GM18520 (cell line): ENCODE data around the gene CCDC6.
"Not testable (repeated sequence)": the region's sequence is repeated elsewhere in the genome, so short reads cannot be mapped to it uniquely, and the experiment has no call there.

Experiments used
- ATAC-seq: cut with Tn5 transposase; IDR thresholded peaks from one replicate; pipeline ENCODE4 v1.9.1; 2021; ENCODE audit not compliant: unreplicated experiment

The CCDC6 gene

DNA sequence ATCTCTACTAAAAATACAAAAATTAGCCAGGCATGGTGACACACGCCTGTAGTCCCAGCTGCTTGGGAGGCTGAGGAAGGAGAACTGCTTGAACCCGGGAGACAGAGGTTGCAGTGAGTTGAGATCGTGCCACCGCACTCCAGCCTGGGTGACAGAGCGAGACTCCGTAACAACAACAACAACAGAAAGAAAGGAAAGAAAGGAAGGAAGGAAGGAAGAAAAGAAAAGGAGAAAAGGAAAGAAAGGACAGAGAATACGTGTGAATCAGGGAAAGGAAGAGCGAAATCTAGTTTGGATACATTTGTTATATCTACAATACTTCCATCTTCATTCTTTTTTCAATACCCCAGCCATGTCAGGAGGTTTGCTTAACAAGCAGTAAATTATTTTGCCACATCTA lies 21.5 kb downstream of the CCDC6 start:
- not testable (repeated sequence) for ATAC-seq

DNA sequence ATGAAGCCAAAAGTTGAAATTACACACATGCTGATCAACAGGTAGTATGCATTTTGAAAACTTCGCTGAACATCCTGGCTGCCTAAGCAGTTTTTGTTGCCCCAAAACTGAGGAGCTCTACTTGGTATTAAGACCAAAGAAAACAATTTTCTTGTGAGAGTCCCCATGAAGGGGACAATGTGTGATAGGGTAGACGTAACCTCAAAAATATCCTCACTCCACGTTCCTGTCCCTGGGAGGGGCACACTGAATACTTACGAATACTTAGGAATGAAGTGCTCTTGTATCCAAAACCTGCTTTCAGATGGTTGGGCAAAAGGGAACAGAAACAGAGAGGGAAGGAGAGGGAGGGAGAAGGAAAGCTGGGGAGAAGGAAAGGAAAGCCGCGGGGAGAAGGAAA lies 24.7 kb downstream of the CCDC6 start:
- no peak for ATAC-seq

DNA sequence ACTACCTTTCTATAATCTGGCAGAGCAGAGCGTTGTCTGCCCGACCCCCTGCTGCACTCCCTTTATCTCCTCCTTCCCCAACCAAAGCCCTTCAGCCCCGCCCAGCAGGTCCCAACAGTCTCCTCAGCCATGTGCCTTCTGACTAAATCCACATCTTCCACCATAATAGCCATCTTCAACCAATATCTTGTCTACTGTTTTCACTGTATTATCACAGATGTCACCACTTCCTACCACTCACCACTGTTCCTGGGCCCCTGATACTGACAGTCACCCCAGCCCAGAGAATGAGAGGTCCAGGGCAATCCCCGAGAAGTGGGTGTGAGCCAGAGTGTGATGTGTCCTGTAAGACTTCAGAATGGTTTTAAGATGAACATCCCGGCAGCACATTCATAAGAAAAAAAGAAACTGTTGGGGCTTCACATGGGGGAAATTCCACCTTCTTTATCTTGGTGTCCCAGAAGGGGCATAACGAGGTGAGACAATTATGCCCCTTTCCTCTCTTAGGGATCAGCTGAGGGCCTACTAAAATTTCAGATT lies 25.3 kb downstream of the CCDC6 start:
- ATAC-seq = peak; percentile 55

DNA sequence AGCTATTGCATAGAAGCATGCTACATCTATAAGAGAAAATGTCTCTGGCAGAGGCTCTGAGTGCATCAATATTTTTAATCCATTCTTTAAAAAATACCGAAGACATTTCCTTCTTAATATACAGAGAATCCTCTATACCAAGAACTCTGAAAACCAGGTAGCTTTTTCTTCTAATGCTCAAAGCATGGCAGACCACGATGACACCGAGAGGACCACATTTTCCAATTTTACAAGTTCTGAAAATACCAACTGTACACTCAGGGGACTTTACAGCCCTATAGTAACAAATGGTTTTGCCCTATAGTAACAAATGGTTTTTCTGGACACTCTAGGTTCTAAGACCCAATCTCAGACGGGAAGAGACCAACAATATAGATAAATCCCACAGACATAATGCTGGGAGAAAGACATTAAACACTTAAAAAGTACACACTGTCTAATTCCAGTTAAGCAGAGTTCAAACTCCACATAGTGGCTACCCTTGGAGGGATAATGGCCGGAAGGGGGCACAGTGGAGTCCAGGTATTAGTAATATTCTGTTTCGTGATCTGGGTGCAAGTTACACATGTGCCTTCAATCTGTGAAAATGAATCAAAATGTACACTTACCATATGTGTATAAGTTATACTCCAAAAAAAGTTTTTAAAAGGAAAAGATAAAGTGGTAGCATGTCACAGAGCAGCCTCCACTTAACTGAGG lies 26.2 kb downstream of the CCDC6 start:
- no peak for ATAC-seq

DNA sequence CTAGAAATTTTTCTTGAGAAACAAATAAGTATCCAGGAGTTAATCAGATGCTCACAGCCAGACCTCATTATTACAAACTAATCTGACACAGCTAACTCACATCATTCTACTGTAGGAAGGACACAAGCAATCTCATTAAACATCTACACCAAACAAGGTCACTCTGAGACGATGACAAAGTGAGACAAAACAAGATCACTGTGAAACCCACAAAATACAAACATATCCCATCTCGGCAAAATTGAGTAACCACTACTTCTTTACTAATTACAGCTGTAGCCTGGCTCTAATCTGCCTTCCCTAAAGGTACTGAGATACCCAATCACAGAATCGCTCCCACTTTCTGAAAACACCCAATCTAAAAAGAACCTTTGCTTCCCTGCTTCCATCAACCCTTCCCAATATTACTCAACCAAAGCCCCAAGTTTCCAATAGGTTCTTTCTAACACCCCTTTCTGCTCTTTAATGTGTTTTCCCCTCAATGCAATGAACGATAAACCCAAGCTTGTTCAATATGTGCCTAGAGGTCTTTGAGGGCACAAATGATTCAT lies 26.9 kb downstream of the CCDC6 start:
- peak; percentile 35 for ATAC-seq

DNA sequence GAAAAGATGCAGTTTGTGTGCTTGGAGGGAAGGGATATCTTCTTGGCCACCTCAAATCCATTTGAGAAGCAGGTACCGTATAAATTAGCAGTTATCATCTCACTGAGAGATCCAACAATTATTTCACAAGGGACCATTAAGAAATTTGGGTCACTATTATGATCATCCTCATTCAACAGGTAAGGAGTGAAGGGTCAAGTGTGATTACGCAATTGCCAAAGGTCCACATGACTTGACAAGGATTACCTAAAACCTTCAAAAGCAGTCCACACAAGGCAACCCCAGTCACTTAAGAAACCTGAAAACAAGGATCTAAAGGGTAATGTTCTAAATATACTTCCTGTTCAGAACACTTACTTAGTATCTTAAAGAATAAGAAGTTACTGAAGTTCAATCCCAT lies 27.4 kb downstream of the CCDC6 start:
- ATAC-seq = no peak

DNA sequence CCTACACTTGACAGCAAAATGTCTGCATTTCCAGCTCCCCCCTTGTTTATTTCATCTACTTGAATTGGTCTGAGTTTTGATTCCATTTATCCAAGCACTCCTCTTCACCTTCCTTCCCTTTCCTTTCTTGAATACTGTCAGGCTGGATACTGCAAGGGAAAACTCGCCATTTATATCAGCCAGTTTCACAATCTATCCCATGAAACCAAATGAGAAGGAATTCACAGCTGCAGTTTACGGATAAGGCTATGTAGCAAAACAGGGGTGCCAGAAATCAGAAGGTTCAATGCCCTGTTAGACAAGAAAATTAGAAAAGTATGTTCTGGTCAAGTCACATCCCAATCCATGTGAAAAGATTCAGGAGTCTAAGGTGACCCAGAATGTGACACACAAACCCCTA lies 28.1 kb downstream of the CCDC6 start:
- no peak for ATAC-seq

DNA sequence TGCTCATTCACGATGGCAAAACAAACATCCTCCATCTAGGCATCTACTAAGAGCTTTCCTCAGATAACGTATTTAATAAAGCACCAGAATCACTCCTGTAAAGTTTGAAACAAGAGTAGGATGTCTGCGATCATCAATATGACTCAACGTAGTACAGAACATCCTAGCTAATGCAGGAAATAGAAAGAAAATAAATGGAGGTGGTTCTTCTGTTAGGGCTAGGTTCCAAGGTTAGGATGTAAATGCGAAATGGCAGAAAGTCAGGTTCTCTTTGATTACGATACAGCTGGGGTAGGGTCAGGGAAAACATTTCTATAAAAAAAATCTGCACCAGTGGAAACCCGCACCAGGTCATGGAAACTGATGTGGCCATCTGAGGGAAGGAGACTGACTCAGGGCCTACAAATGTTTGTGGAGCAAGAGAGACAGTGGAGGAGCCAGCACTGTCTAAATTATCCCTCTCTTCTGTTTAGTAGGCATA lies 29.1 kb downstream of the CCDC6 start:
- no peak for ATAC-seq

DNA sequence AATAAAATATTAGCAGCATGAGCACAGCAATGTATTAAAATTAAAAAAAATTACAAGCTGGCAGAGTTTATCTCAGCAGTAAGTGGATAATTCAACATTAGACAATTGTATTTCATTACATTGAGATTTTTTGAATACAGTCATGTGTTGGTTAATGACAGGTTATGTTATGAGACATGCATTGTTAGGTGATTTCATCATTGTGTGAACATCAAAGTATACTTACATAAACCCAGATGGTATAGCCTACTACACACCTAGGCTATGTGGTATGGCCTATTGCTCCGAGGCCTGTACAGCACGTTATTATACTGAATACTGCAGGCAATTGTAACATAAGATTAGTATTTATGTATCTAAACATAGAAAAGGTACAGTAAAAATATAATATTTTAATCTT lies 29.7 kb downstream of the CCDC6 start:
- no peak for ATAC-seq

DNA sequence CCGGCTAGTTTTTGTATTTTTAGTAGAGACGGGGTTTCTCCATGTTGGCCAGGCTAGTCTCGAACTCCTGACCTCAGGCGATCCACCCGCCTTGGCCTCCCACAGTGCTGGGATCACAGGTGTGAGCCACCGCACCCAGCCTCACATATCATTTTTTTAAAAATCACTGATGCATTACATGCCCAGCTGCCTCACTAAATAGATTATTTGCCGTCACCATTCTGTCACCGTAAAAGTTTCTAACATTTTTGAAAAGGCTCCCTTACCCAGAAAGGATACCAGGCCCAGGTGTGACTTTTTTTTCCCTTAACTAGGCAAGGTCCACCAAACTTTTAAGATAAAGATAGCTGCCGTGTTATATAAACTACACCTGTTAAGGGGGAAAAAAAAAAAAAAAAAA lies 30.1 kb downstream of the CCDC6 start:
- ATAC-seq = not testable (repeated sequence)

DNA sequence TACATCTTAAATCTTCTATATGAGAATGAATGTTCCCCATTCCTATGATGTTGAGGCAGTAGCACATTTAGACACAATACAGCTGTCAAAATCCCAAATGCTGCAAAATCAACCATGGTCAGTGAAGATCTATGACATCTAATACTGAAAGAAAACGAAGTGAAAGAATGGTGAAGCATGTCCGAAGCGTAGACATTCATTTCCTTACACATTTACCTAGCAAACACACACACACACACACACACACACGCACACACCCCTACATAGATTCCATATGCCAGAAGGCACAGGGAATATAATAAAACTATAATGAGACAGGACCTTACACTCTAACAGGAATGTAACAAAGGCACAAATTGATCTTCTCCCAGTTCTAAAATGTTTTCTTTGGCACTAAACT lies 32.5 kb downstream of the CCDC6 start:
- no peak for ATAC-seq

DNA sequence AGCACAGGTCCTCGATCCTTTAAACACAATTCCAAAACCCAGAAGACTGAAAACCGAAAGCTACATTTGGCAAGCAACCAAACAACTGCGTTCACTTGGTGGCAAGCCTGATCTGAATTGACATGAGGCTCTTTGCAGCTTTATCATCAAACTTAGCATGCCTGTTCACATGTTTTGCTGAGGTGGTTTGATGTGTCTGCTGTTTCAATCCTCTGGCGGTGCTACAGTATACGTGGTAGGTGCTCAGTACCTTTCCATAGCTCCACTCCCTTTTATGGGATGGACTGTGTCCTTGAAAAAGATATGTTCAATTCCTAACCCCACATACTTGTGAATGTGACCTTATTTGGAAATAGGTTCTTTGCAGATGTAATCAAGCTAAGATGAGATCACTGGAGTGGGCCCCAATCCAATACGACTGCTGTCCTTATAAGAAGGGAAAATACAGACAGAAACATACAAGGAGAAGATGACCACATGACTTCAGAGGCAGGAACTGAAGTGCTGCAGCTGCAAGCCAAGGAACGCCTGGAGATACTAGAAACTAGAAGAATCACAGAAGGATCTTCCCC lies 33.4 kb downstream of the CCDC6 start:
- no peak for ATAC-seq

DNA sequence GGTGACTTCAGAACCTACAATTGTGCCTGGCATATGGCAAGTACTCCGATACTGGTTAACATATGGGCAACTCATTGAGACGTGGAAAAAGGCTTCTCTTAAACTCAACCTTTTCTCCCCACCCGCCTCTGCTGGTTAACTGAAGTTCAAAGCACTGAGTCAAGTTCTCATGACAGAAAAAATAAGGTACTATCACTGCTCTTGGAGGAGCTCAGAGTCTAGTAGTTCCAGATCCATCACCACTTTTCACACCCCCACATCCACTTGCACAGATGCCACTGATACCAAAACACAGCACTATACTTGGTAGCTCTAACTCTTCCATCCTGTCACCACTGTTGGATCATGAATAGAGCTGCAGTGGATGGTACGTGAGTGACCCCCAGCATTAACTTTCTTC lies 36.2 kb downstream of the CCDC6 start:
- ATAC-seq = no peak

DNA sequence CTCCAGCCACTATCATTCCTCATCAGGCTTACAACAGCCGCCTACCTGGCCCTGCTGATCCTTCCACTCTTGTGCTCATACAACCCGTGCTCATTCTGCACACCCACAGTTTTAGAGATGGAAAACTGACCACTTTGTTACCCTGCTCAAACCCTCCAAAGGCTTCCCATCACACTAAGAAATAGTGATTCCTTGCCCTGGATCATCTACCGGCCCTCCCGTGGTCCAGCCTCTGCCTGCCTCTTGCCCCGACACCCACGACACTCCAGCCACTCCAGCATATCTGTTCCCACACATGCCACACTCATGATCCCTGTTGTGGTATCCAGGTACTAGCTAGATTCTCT lies 36.8 kb downstream of the CCDC6 start:
- ATAC-seq = no peak

DNA sequence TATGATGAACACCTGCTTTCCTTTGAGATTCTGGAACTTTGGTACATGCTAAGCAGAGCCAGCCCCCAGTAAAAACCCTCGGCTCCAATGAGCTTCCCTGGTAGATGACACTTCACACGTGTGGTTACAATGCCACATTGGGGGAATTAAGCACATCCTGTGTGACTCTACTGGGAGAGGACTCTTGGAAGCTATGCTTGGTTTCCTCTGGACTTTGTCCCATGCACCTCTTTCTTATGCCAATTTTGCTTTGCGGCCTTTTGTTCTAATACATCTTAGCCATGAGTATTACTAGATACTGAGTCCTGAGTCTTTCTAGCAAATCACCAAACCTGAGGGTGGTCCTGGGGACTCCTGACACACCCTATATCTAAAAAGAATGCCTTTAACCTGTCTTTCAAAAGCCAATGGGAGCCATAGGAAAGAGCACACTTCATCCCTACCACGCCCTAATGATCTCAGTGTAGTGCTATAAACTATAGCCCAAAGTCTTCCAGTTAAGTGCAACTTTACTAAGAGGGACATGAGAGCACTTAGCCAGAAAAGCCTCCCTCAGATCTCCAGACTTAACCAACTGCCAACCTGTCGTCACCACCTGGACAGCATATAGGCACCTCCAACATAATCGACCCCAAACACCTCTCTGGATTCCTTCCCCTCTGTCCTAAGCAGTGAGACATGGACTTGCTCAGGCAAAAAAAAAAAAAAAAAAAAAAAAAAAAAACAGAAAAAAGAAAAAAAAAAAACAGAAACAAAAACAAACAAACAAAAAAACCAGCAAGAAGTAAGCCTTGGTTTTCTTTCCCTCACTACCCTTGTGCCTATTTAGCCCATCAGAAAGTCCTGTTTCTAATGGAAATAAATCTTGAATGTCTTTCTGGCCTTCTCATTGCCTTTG lies 37.4 kb downstream of the CCDC6 start:
- no peak for ATAC-seq

DNA sequence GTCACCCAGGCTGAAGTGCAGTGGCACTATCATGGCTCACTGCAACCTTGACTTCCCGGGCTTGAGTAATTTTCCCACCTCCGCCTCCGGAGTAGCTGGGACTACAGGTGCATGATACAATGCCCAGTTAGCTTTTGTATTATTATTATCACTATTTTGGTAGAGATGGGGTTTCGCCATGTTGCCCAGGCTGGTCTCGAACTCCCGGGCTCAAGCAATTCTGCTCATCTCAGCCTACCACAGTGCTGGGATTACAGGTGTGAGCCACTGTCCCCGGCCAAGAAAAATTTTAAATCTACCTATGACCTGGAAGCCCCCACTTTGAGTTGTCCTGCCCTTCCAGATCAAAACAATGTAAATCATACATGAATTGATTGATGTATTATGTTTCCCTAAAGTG lies 38.8 kb downstream of the CCDC6 start:
- ATAC-seq = no peak

DNA sequence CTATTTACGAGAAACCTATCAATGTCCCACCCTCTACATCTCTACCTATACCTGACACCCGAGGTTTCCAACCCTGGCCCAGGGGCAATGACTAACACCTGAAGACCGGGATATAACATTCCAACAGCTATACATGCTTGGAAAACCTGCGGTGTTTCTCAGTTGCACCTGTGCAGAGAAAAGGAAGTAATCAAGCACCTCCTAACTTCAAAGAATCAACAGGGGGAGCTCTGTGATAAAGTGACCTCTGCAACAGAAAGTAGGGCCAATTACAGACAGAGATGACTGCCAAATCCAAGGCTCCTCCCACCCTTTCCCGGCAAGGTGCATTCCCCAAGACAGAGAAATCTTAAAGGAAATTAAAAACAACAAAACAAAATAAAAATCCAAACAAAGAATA lies 41.3 kb downstream of the CCDC6 start:
- ATAC-seq = no peak

DNA sequence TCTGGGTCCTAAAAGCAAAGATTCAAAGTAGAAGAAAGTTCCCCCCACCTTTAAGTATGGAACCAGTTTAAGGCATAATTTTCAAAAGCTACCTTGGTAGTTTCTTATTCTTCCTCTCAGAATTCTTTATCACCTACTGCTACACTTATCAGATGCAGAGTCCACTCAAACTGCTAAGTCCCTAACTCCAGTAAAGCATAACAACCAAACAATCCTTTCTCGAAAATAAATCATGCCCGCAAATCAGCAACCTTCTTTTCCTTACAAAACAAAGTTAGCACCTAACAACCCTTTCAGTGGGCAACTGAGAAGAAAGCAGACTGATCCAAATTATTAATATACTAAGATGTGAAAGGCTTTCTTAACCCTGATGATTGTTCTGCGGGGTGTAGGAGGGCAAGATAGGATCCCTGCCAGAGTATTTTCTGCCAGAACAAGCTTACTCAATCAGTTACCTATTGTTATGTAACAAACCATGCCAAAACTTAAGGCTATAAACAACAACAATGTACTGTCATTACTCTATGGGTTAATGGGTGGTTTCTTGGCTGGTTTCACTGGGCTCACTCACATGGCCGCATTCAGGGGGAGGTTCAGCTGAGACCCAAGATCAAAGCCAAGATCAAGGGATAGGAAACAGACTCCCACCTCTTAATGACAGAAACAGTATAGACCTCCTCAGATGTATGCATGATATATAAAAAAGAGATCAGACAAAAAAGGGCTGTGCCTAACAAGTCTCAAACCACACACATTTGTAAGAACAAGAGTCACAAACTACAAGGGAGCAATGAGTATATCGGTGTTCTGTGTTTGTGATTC lies 42.0 kb downstream of the CCDC6 start:
- ATAC-seq = no peak

DNA sequence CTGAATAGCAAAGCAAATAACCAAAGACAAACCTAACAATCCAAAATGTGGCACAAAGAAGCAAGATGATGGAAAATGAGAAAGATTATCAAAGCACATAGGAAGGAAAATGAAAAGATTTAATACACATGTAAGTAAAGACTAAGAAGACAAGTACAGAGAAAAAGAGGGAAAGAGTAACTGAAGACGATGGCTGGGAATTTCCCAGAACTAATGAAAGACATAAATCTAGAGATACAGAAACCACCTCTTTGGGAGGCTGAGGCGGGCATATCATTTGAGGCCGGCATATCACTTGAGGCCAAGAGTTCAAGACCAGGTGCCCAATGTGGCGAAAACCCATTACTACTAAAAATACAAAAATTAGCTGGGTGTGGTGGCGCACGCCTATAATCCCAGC lies 46.8 kb downstream of the CCDC6 start:
- no peak for ATAC-seq

DNA sequence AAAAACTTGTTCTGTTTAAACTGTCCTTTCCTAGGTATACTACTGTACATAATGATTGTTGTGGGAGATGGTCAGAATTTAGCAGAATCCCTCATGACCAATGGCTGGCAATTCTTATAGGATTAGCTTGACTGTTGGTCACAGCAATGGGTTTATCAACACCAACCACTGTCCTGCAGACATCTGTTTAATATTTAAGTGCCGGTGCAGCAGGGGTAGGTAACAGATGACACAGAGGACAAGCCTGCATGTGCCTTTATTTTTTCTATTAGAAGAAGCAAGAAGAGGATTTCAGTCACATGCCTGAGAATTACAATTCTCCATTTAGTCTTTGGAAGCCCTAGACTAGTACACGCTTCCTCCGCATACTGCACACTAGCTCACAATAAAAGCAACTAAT lies 48.4 kb downstream of the CCDC6 start:
- ATAC-seq = no peak

DNA sequence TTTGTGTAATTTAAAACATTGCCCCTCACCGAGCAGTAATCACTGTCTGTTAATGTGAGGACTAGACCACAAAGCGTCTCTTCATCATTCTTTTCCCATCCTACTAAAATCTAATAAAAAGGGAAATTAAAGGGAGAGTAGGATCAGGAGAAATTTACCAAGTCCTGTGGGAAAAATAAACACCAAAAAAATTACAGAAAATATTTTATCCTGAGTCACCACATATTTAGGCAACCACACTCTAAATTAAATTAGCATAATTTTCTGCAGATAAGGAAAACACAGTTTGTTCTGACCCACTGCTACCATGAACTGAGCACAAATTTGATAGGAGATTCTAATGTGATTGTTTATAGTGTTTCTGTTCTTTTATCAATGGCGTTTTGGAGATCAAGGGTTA lies 49.3 kb downstream of the CCDC6 start:
- no peak for ATAC-seq
